GM13977 (cell line): ENCODE results near the gene RYR3.

Source experiments
- DNase-seq: peaks from one replicate; pipeline ENCODE4 v3.0.0; 2012; ENCODE audit warnings: low spot score
- CTCF ChIP-seq: IDR thresholded peaks from 2 replicates; pipeline ENCODE4 v1.5.1; 2012; ENCODE audit warnings: mild to moderate bottlenecking, control low read depth; ENCODE audit not compliant: insufficient read depth; ENCODE audit errors: extremely low read depth, missing control alignments
- in situ Hi-C: fragments of 300-500 bp; cut with MboI; formaldehyde crosslinking; loops from one replicate; pipeline ENCODE4 v1.12.0; 2022; ENCODE audit warnings: low sequenced_read_pairs, low pct_unique_long_range_greater_than_20kb, mixed read lengths, inconsistent platforms; ENCODE audit not compliant: unreplicated experiment

Gene RYR3

DNA sequence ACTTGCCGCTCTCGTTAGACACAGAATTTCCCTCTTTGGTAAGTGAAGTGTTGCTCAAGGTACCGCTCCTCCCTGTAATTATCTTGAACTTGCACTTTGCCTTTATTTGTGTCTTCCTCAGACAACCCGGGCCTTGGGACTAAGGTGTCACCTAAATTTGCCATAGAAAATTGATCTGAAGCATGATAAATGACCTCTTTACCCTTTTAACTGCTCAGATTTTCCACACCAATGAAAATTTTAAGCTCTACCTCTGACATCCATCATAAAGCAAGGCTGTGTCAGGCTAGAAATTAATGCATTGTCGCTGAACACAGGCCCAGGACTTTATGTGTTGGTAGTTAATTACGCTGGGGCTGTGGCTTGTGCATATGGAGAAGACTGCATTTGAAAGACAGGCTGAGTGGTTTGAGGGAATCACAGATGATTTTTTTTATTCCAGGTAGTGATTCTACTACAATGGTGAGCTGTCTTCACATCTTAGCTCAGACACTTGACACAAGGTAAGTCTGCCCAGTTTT is 458.0 kb downstream of the RYR3 start:
- TF ChIP-seq CTCF, result no peak
- in situ Hi-C loops, result no loop called here
- DNase-seq, result no peak

DNA sequence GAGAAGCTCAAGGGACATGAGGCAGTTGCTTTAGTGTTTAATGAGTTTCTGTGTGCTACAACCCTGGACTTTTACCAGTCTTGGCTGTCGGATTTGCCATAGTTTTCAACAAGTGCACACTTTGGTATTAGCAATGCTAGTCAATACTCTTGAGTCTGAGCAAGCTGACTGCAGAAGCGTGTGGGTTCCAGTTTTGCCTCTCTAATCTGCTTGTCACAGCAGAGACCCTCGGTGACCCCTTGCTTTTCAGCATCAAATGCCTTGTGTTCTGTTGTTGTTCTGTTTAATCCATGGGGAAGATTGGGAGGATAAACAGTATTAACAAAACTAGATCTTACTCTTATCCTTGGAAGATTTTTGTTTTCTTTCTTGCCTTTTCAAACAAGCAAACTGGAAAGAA is 463.2 kb downstream of the RYR3 start:
- in situ Hi-C loops, result no loop called here
- TF ChIP-seq CTCF, result no peak
- no peak for DNase-seq

DNA sequence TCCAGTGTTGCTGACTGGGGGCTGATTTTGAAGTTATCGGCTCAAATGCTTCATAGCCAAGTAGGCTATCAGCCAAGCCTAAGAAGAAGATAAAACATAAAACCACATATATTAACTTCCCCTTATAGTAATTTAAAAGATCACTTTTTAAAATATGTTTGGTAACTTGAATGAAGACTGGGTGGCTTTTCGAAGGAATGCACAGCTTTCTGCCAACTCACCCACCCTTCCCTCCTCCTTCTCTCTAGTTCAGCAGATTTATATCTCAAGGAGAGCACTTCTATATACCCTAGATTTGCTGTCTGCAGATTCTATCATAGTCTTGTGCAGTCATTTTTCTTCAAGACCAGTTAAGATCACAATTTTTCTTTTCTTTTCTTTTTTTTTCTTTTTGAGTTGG is 468.1 kb downstream of the RYR3 start:
- in situ Hi-C loops, result no loop called here
- DNase-seq, result no peak
- TF ChIP-seq CTCF, result no peak

GRCh38 chr15:33780011-33780768 is 469.4 kb downstream of the RYR3 start:
- no peak for TF ChIP-seq CTCF
- no peak for DNase-seq
- in situ Hi-C loops, result no loop called here

GRCh38 chr15:33782966-33783365 is 472.2 kb downstream of the RYR3 start:
- DNase-seq, result no peak
- in situ Hi-C loops, result no loop called here
- no peak for TF ChIP-seq CTCF

DNA sequence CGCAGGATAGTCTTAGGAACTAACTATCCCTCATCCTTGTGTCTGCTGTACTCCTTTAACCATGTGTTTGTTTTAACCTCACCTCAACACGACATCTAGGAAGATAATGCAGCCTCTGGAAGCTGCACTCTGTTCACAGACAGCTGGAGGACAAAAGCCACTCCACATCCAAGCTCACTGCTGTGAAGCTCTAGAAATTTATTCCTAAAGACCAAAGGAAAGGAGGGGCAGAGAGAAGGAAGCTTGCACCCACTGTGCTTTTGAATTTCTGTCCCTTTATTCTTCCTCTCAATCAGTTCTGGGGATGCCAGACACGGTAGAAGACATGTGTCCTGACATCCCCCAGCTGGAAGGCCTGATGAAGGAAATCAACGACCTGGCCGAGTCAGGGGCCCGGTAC is 474.6 kb downstream of the RYR3 start:
- no peak for TF ChIP-seq CTCF
- no peak for DNase-seq
- in situ Hi-C loops, result no loop called here
